Mucosa of rectum (tissue), 2 donors: Measurements from ENCODE around the gene NIF3L1.

ENCODE experiments used
- H3K27ac ChIP-seq, 2 donors: one replicate each; pipeline ENCODE4 v1.7.0; 2013; ENCODE audit warnings: inconsistent platforms in 2 of 2, low read depth in 2 of 2, low read length in 2 of 2
- H3K27me3 ChIP-seq, 2 donors: one replicate each; pipeline ENCODE4 v1.7.0; 2013; ENCODE audit warnings: low read length in 2 of 2; ENCODE audit not compliant: control insufficient read depth in 2 of 2, insufficient read depth in 2 of 2
- H3K36me3 ChIP-seq, 2 donors: one replicate each; pipeline ENCODE4 v1.7.0; 2013; ENCODE audit warnings: low read length in 2 of 2; ENCODE audit not compliant: control insufficient read depth in 2 of 2, insufficient read depth in 2 of 2
- H3K4me1 ChIP-seq, 2 donors: one replicate each; pipeline ENCODE4 v1.7.0; 2013; ENCODE audit warnings: low read length in 2 of 2, mild to moderate bottlenecking in 1 of 2; ENCODE audit not compliant: control insufficient read depth in 2 of 2, insufficient read depth in 2 of 2
- H3K4me3 ChIP-seq, 2 donors: one replicate each; pipeline ENCODE4 v1.7.0; 2013; ENCODE audit warnings: low read length in 2 of 2
- H3K9ac ChIP-seq, 2 donors: one replicate each; pipeline ENCODE4 v1.7.0; 2013; ENCODE audit warnings: low read length in 2 of 2, low read depth in 1 of 2, mild to moderate bottlenecking in 1 of 2
- H3K9me3 ChIP-seq, 2 donors: one replicate each; pipeline ENCODE4 v1.7.0; 2013; ENCODE audit warnings: low read length in 2 of 2; ENCODE audit not compliant: control insufficient read depth in 2 of 2
- donor health status: healthy.
- donor health status: Normal muscosa, but diverticular disease.

The NIF3L1 gene

GRCh38 chr2:200922439-200922838, 33.3 kb downstream of the NIF3L1 start:
- H3K9ac ChIP-seq = no peak overlapping the region
- H3K4me3 ChIP-seq = no peak overlapping the region
- H3K36me3 ChIP-seq = peaks cover 35 to 46% of the 10 kb centered on the region in 2 donors
- H3K9me3 ChIP-seq = no peaks in the 10 kb centered on the region
- no peaks in the 10 kb centered on the region for H3K27me3 ChIP-seq
- no peaks in the 10 kb centered on the region for H3K4me1 ChIP-seq
- no peak overlapping the region for H3K27ac ChIP-seq

DNA sequence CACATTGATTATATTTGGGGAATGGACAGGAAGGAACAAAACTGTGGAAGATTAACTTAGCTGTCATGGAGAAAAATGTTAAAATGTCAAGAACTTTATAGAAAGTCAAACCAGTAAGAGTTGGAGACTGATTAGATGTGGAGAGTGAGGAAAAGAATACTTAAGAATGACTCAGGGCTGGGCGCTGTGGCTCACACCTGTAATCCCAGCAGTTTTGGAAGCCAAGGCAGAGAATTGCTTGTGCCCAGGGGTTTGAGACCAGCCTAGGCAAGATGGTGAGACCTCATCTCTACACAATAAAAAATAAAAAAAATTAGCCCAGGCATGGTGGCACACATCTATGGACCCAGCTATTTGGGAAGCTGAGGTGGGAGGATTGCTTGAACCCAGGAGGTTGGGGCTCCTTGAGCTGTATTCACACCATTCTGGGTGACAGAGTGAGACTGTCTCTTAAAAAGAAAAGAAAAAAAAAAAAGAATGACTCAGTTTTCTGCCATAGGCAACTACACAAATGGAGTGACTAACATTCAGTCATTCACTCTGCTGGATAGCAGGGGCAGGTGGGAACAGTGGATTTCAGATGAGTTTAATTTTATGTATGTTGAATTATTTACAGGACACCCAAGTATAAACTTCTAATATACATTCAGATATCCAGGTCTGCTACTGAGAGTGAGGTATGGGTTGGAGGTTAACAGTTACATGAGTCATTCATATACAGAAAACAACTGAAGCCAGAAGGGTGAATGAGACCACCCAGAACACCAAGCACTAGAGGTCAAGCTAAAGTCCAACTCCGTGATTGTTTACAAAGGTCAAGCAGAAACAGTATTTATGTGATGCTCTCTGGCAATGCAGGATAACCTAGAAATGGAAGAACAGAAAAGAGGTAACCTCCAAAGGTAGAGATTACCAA, 40.4 kb downstream of the NIF3L1 start:
- H3K36me3 ChIP-seq = peaks cover 37 to 44% of the 10 kb centered on the region in 2 donors
- no peaks in the 10 kb centered on the region for H3K4me1 ChIP-seq
- H3K9ac ChIP-seq = no peak overlapping the region

GRCh38 chr2:200930947-200931626, 41.9 kb downstream of the NIF3L1 start:
- H3K4me3 ChIP-seq = no peak overlapping the region
- no peaks in the 10 kb centered on the region for H3K9me3 ChIP-seq
- H3K27ac ChIP-seq = no peak overlapping the region
- H3K36me3 ChIP-seq = peaks cover 41 to 55% of the 10 kb centered on the region in 2 donors
- no peaks in the 10 kb centered on the region for H3K4me1 ChIP-seq
- H3K9ac ChIP-seq = no peak overlapping the region
- no peaks in the 10 kb centered on the region for H3K27me3 ChIP-seq

More for the DNA sequence above, 40.4 kb downstream of the NIF3L1 start:
- Histone ChIP-seq H3K4me3 (no peak overlapping the region), H3K9me3 (no peaks in the 10 kb centered on the region), H3K27ac (no peak overlapping the region), H3K27me3 (no peaks in the 10 kb centered on the region)

DNA sequence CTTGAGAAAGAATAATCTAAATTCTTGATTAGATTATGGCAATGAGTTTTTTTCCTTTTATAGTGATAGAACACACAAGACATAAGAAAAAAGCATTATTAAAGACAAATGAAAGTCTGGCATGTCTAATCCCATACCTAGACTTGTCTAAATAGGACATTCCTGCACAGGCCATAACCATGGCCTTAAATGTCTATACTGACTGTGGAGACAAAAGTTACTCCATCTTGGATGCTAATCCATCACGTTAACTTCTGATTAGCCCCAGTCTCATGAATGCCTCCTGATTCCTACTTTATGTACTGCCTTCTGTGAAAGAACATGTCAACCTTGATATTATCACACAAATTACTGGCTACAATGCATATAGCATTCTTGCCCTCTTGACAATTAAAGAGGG, 50.7 kb downstream of the NIF3L1 start:
- H3K36me3 ChIP-seq = peaks cover 41 to 48% of the 10 kb centered on the region in 2 donors
- no peak overlapping the region for H3K27ac ChIP-seq
- no peaks in the 10 kb centered on the region for H3K9me3 ChIP-seq
- H3K9ac ChIP-seq = no peak overlapping the region
- H3K4me1 ChIP-seq = peaks cover 0 to 5% of the 10 kb centered on the region in 2 donors
- H3K4me3 ChIP-seq = no peak overlapping the region
- H3K27me3 ChIP-seq = no peaks in the 10 kb centered on the region

- Histone ChIP-seq H3K36me3 (peaks cover 16 to 31% of the 10 kb centered on the region in 2 donors), H3K27ac (no peak overlapping the region), H3K9ac (no peak overlapping the region)
Observed at GRCh38 chr2:200943527-200944105, 54.4 kb downstream of the NIF3L1 start.

GRCh38 chr2:200944467-200945394, 55.6 kb downstream of the NIF3L1 start:
- peak overlapping the region; percentile 56 to 66 for H3K27ac ChIP-seq
- peaks cover 0 to 5% of the 10 kb centered on the region in 2 donors for H3K4me1 ChIP-seq
- peaks cover 15 to 31% of the 10 kb centered on the region in 2 donors for H3K36me3 ChIP-seq
- H3K9ac ChIP-seq = no peak overlapping the region
- no peaks in the 10 kb centered on the region for H3K27me3 ChIP-seq
- H3K4me3 ChIP-seq = no peak overlapping the region
- H3K9me3 ChIP-seq = no peaks in the 10 kb centered on the region

More at GRCh38 chr2:200943527-200944105, 54.4 kb downstream of the NIF3L1 start:
- no peaks in the 10 kb centered on the region for H3K9me3 ChIP-seq
- H3K4me3 ChIP-seq = no peak overlapping the region
- H3K4me1 ChIP-seq = peaks cover 0 to 5% of the 10 kb centered on the region in 2 donors
- no peaks in the 10 kb centered on the region for H3K27me3 ChIP-seq

DNA sequence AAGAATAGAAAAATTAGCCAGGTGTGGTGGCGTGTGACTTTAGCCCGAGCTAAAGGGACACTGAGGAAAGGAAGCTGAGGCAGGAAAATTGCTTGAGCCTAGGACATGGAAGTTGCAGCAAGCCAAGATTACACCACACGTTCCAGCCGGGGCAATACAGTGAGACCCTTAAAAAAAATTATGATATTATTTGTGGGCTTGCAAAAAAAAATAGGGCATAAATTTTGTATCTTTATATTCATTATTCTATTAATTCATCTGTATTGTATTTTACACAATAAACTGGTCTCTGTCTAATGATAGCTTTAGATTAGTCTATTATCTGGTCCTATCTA, 56.2 kb downstream of the NIF3L1 start:
- Histone ChIP-seq H3K36me3 (peaks cover 9 to 27% of the 10 kb centered on the region in 2 donors), H3K27me3 (no peaks in the 10 kb centered on the region), H3K4me3 (no peak overlapping the region), H3K9ac (no peak overlapping the region), H3K4me1 (peaks cover 0 to 5% of the 10 kb centered on the region in 2 donors), H3K9me3 (no peaks in the 10 kb centered on the region), H3K27ac (peak overlapping the region in 1 of 2 donors; percentile 56)

- H3K27ac ChIP-seq = no peak overlapping the region
- H3K9me3 ChIP-seq = no peaks in the 10 kb centered on the region
- H3K27me3 ChIP-seq = no peaks in the 10 kb centered on the region
- H3K4me3 ChIP-seq = no peak overlapping the region
- no peaks in the 10 kb centered on the region for H3K4me1 ChIP-seq
- no peak overlapping the region for H3K9ac ChIP-seq
- H3K36me3 ChIP-seq = peaks cover 26 to 30% of the 10 kb centered on the region in 2 donors
Observed at GRCh38 chr2:200950378-200950777, 61.2 kb downstream of the NIF3L1 start.
